HL-60/S4 treated with phorbol 12-myristate 13-acetate at 8.2 ng/mL for 4 days and 3 days (cell line): Measurements from ENCODE around the gene EIF5B.
"Not testable (repeated sequence)": the region's sequence is repeated elsewhere in the genome, so short reads cannot be mapped to it uniquely, and the experiment has no call there.

Source experiments
- in situ Hi-C: fragments of 300-500 bp; cut with MboI; formaldehyde crosslinking; loops from 2 replicates; pipeline ENCODE4 v1.15.0; 2022; ENCODE audit warnings: low sequenced_read_pairs

Gene EIF5B, protein sequence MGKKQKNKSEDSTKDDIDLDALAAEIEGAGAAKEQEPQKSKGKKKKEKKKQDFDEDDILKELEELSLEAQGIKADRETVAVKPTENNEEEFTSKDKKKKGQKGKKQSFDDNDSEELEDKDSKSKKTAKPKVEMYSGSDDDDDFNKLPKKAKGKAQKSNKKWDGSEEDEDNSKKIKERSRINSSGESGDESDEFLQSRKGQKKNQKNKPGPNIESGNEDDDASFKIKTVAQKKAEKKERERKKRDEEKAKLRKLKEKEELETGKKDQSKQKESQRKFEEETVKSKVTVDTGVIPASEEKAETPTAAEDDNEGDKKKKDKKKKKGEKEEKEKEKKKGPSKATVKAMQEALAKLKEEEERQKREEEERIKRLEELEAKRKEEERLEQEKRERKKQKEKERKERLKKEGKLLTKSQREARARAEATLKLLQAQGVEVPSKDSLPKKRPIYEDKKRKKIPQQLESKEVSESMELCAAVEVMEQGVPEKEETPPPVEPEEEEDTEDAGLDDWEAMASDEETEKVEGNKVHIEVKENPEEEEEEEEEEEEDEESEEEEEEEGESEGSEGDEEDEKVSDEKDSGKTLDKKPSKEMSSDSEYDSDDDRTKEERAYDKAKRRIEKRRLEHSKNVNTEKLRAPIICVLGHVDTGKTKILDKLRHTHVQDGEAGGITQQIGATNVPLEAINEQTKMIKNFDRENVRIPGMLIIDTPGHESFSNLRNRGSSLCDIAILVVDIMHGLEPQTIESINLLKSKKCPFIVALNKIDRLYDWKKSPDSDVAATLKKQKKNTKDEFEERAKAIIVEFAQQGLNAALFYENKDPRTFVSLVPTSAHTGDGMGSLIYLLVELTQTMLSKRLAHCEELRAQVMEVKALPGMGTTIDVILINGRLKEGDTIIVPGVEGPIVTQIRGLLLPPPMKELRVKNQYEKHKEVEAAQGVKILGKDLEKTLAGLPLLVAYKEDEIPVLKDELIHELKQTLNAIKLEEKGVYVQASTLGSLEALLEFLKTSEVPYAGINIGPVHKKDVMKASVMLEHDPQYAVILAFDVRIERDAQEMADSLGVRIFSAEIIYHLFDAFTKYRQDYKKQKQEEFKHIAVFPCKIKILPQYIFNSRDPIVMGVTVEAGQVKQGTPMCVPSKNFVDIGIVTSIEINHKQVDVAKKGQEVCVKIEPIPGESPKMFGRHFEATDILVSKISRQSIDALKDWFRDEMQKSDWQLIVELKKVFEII

GRCh38 chr2:99337113-99338028 lies at the start of gene EIF5B:
TSS of gene EIF5B (plus strand) at chr2:99337389. CDS start at chr2:99337555, 166 bp downstream.
- in situ Hi-C loops, result no loop called here

DNA sequence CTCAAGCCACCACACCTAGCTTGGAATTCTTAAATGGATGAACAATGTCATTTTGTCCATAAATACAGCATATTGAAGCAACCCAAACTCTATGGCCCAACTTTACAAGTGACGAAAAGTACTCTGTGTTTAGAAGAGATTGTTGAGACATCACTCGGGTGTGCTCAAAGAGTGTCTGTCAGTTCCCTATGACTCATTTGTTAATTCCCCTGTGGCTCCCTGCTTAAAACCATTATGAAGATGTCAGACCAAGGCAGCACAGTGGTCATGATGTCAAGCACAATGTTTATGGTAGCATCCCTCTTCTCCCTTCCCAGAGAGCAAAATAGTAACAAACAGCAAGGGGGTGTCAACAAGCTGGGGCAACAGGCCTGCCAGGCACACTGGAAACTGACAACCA lies 39.2 kb upstream of the EIF5B start:
- in situ Hi-C loops, result no loop called here

DNA sequence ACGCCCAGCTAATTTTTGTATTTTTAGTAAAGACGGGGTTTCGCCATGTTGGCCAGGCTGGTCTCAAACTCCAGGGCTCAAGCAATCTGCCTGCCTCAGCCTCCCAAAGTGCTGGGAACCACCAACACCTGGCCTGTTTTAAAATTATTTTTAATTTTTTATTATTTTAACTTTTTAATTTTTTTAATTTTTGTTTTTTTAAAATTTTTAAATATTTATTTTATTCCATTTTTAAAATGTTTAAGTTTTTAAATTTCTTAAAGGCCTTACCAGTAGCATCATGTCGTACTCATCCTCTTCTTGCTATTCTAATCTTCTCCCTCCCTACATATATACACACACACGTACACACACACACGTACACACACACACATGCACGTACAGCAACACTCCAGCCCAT lies 37.6 kb upstream of the EIF5B start:
- in situ Hi-C loops, result no loop called here

DNA sequence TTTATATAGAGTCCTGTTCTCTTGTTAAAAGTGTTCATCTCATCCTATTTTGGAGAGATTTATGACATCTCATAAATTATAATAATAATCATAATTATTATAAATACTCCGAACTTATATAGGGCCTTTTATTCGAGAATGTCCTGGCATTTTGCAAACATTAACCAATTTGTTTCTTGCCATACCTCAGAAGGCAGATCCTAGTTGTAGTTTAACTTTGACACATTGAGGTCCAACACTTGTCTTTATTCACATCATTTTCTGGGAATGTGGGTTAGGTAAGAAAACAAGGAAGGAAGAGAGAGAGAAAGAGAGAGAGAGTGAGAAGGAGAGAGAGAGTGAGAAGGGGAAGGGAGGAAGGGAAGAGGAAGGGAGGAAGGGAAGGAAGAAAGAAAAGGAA lies 36.1 kb upstream of the EIF5B start, which contains the start of gene LYG1:
LYG1 (minus strand) TSS at position 101 of the 400 bp plus-strand sequence. CDS start 5,527 bp downstream, outside the sequence.
- in situ Hi-C loops, result not testable (repeated sequence)

- in situ Hi-C loops, result no loop called here
These were observed 19.9 kb upstream of the EIF5B start for GRCh38 chr2:99317161-99317872.

GRCh38 chr2:99317873-99318200 lies 19.4 kb upstream of the EIF5B start:
- in situ Hi-C loops, result not testable (repeated sequence)

DNA sequence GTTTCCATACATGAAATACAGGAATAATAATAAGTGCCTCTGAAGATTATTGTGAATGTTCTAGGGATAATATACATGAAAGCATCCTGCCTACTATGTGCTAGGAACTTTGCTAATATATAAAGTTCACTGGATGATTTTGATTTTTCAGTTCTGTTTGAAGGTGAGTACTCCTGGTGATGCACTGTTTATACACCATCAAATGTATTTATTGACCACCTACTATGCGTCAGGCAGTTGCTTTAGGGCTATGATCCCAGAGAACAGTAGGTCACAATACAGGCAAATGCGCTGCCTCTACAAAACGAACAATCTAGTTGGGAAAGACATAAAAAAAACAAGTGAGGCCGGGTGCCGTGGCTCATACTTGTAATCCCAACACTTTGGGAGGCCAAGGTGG lies 11.8 kb upstream of the EIF5B start:
- in situ Hi-C loops, result no loop called here

DNA sequence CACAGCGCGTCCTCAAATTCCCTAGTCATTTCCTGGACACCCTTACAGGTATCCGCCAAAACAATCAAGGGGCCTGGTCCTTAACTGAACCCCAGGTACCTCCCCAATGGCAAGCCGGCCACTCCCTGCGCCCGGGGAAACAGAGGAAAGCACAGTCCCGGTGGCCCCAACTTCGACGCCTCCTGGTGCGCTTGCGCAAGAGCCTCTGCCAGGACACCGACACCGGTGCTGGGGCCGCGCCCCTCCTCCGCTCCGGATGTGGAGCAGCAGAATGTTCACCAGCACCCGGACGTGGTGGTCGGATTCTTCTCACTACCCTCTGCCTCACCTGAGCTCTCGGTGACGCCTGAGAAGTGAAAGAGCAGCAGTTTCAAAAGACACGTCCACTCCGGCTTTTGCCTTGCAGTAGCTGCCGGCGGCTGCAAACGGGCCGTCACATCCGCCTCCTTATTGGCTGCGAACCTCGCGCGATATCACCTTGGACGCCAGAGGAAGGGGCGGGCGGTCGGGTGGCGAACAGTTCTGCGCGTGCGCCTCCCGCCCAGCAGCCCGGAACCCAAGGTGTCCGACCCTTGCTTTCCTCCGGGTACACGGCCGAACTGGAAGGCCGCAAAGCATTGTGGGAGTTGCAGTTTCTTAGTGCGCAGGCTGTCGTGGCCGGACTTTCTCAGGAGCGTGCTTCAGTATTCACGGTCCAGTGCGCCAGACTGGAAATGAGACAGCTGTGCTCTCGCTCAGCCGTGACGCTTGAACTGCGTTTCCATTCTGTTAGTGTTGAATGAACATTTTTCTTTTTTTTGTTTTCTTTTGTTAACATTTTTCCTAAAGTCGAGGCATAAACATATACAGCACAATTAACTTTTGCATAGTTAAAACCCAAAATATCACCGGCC lies 1.0 kb upstream of the EIF5B start, which contains the start of gene TXNDC9:
TXNDC9 (minus strand) TSS at position 423 of the 893 bp plus-strand sequence. CDS start 3,123 bp downstream, outside the sequence.
- in situ Hi-C loops, result no loop called here

DNA sequence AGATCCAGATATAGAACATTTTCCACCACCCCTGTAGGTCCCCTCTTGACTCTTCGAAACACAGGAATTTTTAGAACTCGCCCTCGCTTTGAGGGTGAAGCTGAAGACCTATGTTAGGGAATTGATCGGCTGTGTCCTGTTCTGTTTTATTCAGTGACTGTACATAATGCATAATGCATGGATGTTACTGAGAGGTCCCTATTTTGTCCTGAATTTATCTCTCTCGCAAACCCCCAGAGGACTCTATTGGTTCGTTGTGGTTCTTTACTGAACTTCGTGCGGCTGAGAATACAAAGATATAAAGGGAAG lies 431 bp upstream of the EIF5B start:
- in situ Hi-C loops, result no loop called here

DNA sequence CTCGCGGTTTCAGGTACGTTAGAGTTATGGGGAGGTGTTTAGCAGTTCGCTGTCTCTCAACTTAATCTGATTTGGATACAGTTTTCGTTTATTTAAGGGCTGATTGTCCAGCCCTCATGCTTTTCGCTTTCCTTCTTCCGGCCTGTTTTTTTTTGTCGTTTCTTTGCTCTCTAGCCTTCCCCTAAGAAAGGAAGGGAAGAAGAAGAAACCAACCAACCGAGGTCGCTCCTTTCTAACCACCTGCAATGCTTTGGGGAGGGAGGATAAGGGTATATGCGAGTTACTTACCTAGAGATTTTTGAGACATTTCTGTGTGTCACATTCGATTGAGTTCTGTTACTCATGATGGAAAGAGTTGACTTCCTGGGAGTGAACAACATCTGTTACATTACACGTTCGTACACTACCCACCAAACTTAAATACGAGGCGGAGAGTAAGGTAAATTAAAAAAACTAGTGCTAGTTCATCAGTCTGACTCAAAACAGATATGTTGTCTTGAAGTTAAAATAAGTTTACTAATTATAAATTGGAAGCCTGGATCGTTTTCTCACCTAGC lies 918 bp downstream of the EIF5B start:
- in situ Hi-C loops, result no loop called here

DNA sequence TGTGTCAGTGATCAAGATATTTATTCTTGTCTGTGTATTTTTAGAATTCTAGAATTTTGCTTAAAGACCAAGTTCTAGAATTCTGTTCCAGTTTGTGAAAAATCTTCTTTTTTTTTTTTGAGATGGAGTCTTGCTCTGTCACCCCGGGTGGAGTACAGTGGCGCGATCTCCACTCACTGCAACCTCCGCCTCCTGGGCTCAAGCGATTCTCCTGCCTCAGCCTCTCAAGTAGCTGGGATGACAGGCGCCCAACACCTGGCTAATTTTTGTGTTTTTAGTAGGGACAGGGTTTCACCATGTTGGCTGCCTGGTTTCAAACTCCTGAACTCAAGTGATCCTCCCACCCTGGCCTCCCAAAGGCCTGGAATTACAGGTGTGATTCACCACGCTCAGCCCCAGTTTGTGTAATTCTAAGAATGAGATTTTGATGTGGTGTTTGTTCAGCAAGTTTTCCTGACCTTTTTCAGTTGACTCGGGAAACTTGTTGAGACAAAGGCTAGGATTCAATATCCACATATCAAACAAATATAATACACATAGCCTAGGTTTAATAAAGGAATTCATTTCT lies 3.6 kb downstream of the EIF5B start:
- in situ Hi-C loops, result no loop called here

DNA sequence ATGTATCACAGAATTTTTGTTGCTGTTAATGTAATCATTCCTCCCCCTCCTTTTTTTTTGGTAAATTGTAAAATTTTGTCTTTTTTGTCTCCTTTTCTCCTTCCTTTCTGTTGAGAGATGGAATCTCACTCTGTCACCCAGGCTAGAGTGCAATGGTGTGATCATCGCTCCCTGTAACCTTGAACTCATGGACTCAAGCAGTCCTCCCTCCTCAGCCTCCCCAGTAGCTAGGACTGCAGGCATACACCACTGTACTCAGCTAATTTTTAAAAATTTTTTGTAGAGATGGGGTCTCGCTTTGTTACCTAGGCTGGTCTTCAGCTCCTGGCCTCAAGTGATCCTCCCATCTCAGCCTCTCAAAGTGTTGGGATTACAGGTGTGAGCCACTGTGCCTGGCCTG lies 5.3 kb downstream of the EIF5B start:
- in situ Hi-C loops, result no loop called here

- in situ Hi-C loops, result not testable (repeated sequence)
These were observed 8.3 kb downstream of the EIF5B start for GRCh38 chr2:99345446-99345845.

- in situ Hi-C loops, result no loop called here
These were observed 9.0 kb downstream of the EIF5B start for GRCh38 chr2:99346218-99346617.

DNA sequence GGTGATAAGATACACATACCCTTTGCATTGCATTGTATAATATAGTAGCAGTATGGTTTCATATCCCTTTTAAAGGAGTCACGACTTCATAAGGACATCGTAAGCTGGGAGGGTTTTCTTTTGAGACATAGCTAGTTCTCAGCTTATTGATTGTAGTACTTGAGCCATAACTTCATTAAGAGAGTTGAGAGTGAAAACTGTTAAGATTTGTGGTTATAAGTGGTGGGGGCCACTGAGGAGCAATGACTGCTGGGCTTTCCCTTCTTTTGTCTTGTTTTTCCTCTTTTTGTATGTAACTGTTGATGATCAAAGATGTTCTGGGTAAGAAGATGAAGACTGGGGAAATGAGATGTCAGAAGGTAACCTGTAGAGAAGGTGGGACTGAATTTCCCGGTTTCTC lies 11.0 kb downstream of the EIF5B start:
- in situ Hi-C loops, result no loop called here

GRCh38 chr2:99350194-99350593 lies 13.0 kb downstream of the EIF5B start:
- in situ Hi-C loops, result no loop called here

- in situ Hi-C loops, result no loop called here
These were observed 16.9 kb downstream of the EIF5B start for GRCh38 chr2:99354070-99354469.

- in situ Hi-C loops, result not testable (repeated sequence)
These were observed 17.6 kb downstream of the EIF5B start for GRCh38 chr2:99354825-99355224.
